Epithelial cell of proximal tubule (primary cell): ENCODE measurements around the gene SLCO2A1. TPM values are rescaled to one million over a fixed set of nuclear protein-coding genes. Genes with fewer than 3 reads are reported as not detected.

ENCODE experiments used
- DNase-seq: peaks from one replicate; pipeline ENCODE4 v3.0.0-alpha.2; 2011; ENCODE audit warnings: low read depth
- H3K4me3 ChIP-seq: 2 replicates; pipeline ENCODE4 v1.5.1; 2011; ENCODE audit warnings: low read depth, mild to moderate bottlenecking, low read length
- total RNA-seq: library from RNA; depleted of rRNA; stranded (reverse); fragments of >200 nt; gene quantifications from 2 replicates; pipeline ENCODE4 v1.2.3, GENCODE V29; 2015
- TF ChIP-seq, protein P1 (sequence below): conservative IDR thresholded peaks from 2 replicates; pipeline ENCODE4 v1.5.1; 2012; ENCODE audit warnings: low read depth, mild to moderate bottlenecking, low read length

SLCO2A1 gene
- total RNA-seq, 1 donor from 2014 or later: 0.75 TPM

DNA sequence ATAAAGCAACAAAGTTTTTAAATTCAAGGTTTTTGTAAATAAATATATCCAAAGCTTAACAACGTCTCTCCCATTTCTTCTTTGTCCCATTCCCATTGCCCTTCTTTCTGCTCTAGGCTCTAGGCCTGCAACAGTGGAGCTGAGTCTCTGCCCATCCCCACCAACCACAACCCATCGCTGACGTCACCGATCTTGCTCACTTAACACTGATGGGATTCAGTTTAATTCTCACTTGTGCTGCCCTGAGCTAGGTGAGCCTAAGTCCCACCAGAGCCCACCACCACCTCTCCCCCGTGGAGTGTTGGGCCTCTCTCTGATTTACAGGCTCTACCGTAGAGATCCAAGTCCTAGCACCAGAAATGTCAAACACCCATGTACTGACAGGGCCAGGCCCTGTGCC is 72.7 kb downstream of the SLCO2A1 start:
- TF ChIP-seq, protein P1, sequence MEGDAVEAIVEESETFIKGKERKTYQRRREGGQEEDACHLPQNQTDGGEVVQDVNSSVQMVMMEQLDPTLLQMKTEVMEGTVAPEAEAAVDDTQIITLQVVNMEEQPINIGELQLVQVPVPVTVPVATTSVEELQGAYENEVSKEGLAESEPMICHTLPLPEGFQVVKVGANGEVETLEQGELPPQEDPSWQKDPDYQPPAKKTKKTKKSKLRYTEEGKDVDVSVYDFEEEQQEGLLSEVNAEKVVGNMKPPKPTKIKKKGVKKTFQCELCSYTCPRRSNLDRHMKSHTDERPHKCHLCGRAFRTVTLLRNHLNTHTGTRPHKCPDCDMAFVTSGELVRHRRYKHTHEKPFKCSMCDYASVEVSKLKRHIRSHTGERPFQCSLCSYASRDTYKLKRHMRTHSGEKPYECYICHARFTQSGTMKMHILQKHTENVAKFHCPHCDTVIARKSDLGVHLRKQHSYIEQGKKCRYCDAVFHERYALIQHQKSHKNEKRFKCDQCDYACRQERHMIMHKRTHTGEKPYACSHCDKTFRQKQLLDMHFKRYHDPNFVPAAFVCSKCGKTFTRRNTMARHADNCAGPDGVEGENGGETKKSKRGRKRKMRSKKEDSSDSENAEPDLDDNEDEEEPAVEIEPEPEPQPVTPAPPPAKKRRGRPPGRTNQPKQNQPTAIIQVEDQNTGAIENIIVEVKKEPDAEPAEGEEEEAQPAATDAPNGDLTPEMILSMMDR: no peak
- no peak overlapping the region for H3K4me3 ChIP-seq
- no peak for DNase-seq

- H3K4me3 ChIP-seq: no peak overlapping the region
- TF ChIP-seq, protein P1: no peak
- DNase-seq: no peak
Measured at GRCh38 chr3:133956353-133956752, 73.4 kb downstream of the SLCO2A1 start.

- DNase-seq: no peak
- TF ChIP-seq, protein P1: no peak
- no peak overlapping the region for H3K4me3 ChIP-seq
Measured at GRCh38 chr3:133955892-133956291, 73.8 kb downstream of the SLCO2A1 start.

GRCh38 chr3:133954717-133955360 is 74.9 kb downstream of the SLCO2A1 start:
- no peak for DNase-seq
- TF ChIP-seq, protein P1: no peak
- no peak overlapping the region for H3K4me3 ChIP-seq

GRCh38 chr3:133953297-133953696 is 76.4 kb downstream of the SLCO2A1 start:
- no peak for DNase-seq
- TF ChIP-seq, protein P1: no peak
- H3K4me3 ChIP-seq: no peak overlapping the region

DNA sequence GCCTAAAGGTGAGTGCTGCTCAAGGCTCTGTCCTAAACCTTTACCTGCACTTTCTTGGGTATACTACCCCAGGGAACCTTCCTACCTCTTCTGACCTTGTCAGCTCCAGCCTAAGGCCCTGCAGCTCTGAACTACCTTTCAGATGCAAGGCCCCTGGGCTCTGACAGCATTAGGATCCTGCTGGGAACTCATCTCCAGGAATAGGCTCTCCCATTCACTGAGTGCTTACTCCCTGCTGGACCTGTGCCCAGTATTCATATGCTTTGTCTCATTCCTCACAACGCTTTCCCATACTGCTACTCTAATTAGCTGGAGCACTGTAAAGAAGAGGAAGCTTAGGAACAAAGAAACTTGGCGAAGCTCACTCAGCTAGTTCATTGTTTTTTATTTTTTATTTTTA is 80.3 kb downstream of the SLCO2A1 start:
- no peak for DNase-seq
- TF ChIP-seq, protein P1: no peak
- H3K4me3 ChIP-seq: no peak overlapping the region

GRCh38 chr3:133948996-133949395 is 80.7 kb downstream of the SLCO2A1 start:
- no peak for DNase-seq
- TF ChIP-seq, protein P1: no peak

More at GRCh38 chr3:133948996-133949395, 80.7 kb downstream of the SLCO2A1 start:
- no peak overlapping the region for H3K4me3 ChIP-seq
